Endodermal cell (in vitro differentiated cells): Measurements from ENCODE around the gene GGNBP2. TPM values are rescaled to one million over a fixed set of nuclear protein-coding genes. Genes with fewer than 3 reads are reported as not detected.

Experiments
- DNase-seq: peaks from one replicate; pipeline ENCODE4 v3.0.0-alpha.2; 2017
- H3K27ac ChIP-seq: 2 replicates; pipeline ENCODE4 v1.5.1; 2013; ENCODE audit warnings: mild to moderate bottlenecking, low read depth, low read length, moderate library complexity
- H3K27me3 ChIP-seq: 2 replicates; pipeline ENCODE4 v1.6.1; 2013; ENCODE audit warnings: mild to moderate bottlenecking, low read length, moderate library complexity; ENCODE audit not compliant: insufficient read depth, control insufficient read depth, poor library complexity, severe bottlenecking
- H3K36me3 ChIP-seq: 2 replicates; pipeline ENCODE4 v1.7.0; 2013; ENCODE audit warnings: mild to moderate bottlenecking, low read length, moderate library complexity; ENCODE audit not compliant: control insufficient read depth, insufficient read depth
- H3K4me1 ChIP-seq: one replicate; pipeline ENCODE4 v1.7.0; 2013; ENCODE audit warnings: low read length; ENCODE audit not compliant: control insufficient read depth, insufficient read depth
- H3K4me3 ChIP-seq: 2 replicates; pipeline ENCODE4 v1.5.1; 2013; ENCODE audit warnings: mild to moderate bottlenecking, low read length, moderate library complexity
- H3K9ac ChIP-seq: 2 replicates; pipeline ENCODE4 v1.6.1; 2013; ENCODE audit warnings: mild to moderate bottlenecking, low read length, moderate library complexity; ENCODE audit not compliant: poor library complexity, severe bottlenecking; ENCODE audit errors: extremely low read depth
- H3K9me3 ChIP-seq: 2 replicates; pipeline ENCODE4 v1.6.1; 2013; ENCODE audit warnings: mild to moderate bottlenecking, low read length, moderate library complexity; ENCODE audit not compliant: control insufficient read depth
- H3K27ac Mint-ChIP-seq: 2 replicates; pipeline ENCODE4 v1.8.0; 2020; ENCODE audit warnings: mixed read lengths
- H3K27me3 Mint-ChIP-seq: 2 replicates; pipeline ENCODE4 v1.8.0; 2021; ENCODE audit warnings: mild to moderate bottlenecking, mixed read lengths; ENCODE audit not compliant: insufficient read depth
- H3K36me3 Mint-ChIP-seq: 2 replicates; pipeline ENCODE4 v1.8.0; 2020; ENCODE audit warnings: low read depth, mixed read lengths
- H3K4me1 Mint-ChIP-seq: 2 replicates; pipeline ENCODE4 v1.8.0; 2020; ENCODE audit warnings: mixed read lengths
- H3K4me3 Mint-ChIP-seq: 2 replicates; pipeline ENCODE4 v1.8.0; 2020; ENCODE audit warnings: mild to moderate bottlenecking, moderate library complexity, mixed read lengths
- H3K9me3 Mint-ChIP-seq: 2 replicates; pipeline ENCODE4 v1.8.0; 2020; ENCODE audit warnings: mild to moderate bottlenecking, mixed read lengths
- CTCF ChIP-seq: fragments of 200-600 bp; sonication (generic); conservative IDR thresholded peaks from 2 replicates; pipeline ENCODE4 v1.5.0; 2021; ENCODE audit warnings: antibody characterized with exemption, mild to moderate bottlenecking
- whole genome bisulfite sequencing, 2 experiments: methylation state at CpG; one replicate each; pipeline versions ENCODE4 v1.1.5 to v1.1.7; 2013; ENCODE audit warnings: missing lambda C conversion rate in 2 of 2, mixed read lengths in 1 of 2; ENCODE audit not compliant: insufficient coverage in 1 of 2, insufficient read length in 1 of 2; 5-methylcytosine and 5-hydroxymethylcytosine counted together
- total RNA-seq, 2 donors: library from RNA; stranded (reverse); fragmentation: NEBNext Ultra II Directional in 1 of 2; extraction: Animal tissue kit (Norgen Biotek cat#: 25700) in 1 of 2; gene quantifications; 2 replicates in 1 of 2; 3 replicates in 1 of 2; pipeline ENCODE4 v1.2.1, GENCODE V29; 2021

Gene GGNBP2
- total RNA-seq, 2 donors from 2014 or later: 56.8 to 61.6 TPM

DNA sequence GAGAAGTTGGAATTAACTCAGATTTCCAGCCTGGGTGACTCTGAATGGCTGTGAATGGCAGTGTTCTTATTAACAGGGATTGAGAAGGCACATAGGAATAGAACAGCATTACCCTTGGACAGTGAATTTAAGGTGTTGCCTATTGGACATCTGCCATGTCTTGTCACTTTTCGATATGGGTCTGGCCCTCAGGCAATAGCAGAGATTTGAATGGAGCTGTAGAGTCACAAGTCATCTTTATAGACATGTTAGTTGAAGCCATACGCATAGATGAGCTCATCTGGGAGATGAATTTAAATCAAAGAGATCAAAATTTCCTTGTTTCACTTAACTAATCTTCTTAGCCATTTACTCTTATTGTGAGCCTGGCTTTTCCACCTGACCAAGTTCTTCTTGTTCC lies 32.1 kb downstream of the GGNBP2 start:
- whole genome bisulfite sequencing, 2 experiments: 97 to 100% methylated on average over 2 of the region's 2 CpGs
- no peaks in the 10 kb centered on the region for H3K27me3 Mint-ChIP-seq
- H3K27me3 ChIP-seq: no peaks in the 10 kb centered on the region

DNA sequence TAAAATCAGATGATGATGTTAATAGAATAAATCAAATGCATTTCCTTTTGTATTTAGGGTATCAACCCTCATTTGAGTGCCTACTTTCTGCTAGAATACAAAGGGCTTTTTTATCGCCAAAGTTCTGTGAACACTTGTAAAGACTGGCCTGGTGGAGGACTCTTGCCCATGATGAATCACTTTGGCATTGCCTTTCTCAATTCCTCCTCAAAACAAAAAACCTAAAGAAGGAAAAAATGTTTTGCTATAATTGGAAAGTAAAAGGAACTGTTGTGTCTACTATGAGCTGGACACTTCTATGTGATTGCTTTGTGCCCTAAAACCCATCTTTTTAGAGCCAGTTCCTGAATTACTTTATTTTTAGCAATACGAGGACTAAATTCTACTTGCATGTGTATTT lies 34.0 kb downstream of the GGNBP2 start:
- Mint-ChIP-seq H3K9me3 (no peaks in the 10 kb centered on the region), H3K4me3 (no peak overlapping the region), H3K4me1 (no peaks in the 10 kb centered on the region), H3K27ac (no peak overlapping the region), H3K36me3 (peaks cover 54% of the 10 kb centered on the region), H3K27me3 (no peaks in the 10 kb centered on the region)
- WGBS, 2 experiments: 98 to 100% methylated on average over 1 to 2 of the region's 2 CpGs
- no peak for DNase-seq
- no peaks in the 10 kb centered on the region for H3K9me3 ChIP-seq
- H3K27ac ChIP-seq: no peak overlapping the region
- H3K4me3 ChIP-seq: no peak overlapping the region
- TF ChIP-seq CTCF: no peak
- no peak overlapping the region for H3K9ac ChIP-seq
- peaks cover 69% of the 10 kb centered on the region for H3K36me3 ChIP-seq
- no peaks in the 10 kb centered on the region for H3K27me3 ChIP-seq
- H3K4me1 ChIP-seq: no peaks in the 10 kb centered on the region

More for the DNA sequence above, 32.1 kb downstream of the GGNBP2 start:
- H3K4me1 Mint-ChIP-seq: no peaks in the 10 kb centered on the region
- no peak overlapping the region for H3K4me3 Mint-ChIP-seq
- no peak overlapping the region for H3K9ac ChIP-seq
- TF ChIP-seq CTCF: no peak
- H3K27ac Mint-ChIP-seq: no peak overlapping the region
- peaks cover 56% of the 10 kb centered on the region for H3K36me3 Mint-ChIP-seq
- H3K27ac ChIP-seq: no peak overlapping the region
- H3K4me3 ChIP-seq: no peak overlapping the region
- peaks cover 74% of the 10 kb centered on the region for H3K36me3 ChIP-seq
- no peaks in the 10 kb centered on the region for H3K9me3 Mint-ChIP-seq
- DNase-seq: no peak
- H3K4me1 ChIP-seq: no peaks in the 10 kb centered on the region
- no peaks in the 10 kb centered on the region for H3K9me3 ChIP-seq

DNA sequence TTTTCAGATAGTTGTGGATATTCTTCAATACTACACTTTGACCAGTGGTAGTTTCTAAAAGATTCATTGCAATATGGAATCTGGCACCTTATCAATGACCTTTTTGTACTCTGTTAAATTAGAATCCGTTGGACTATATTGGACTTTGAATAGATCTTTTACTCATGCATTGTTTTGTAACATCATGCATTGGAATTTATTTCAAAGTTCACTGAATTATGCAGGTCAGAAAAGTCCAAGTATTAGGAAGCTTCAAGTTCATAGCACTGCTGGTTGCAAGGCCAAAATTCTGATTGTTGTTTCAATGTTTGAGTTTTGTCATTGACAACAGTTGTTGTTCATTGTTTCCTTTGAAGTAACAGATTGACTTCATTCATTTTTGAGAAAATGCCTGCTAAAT lies 39.1 kb downstream of the GGNBP2 start:
- H3K27ac Mint-ChIP-seq: no peak overlapping the region
- Histone ChIP-seq H3K9ac (no peak overlapping the region), H3K27ac (no peak overlapping the region), H3K36me3 (peaks cover 85% of the 10 kb centered on the region), H3K4me1 (no peaks in the 10 kb centered on the region), H3K4me3 (no peak overlapping the region), H3K27me3 (no peaks in the 10 kb centered on the region), H3K9me3 (no peaks in the 10 kb centered on the region)
- no peaks in the 10 kb centered on the region for H3K4me1 Mint-ChIP-seq
- no peaks in the 10 kb centered on the region for H3K27me3 Mint-ChIP-seq
- no peak overlapping the region for H3K4me3 Mint-ChIP-seq
- DNase-seq: no peak
- peaks cover 69% of the 10 kb centered on the region for H3K36me3 Mint-ChIP-seq
- WGBS, 2 experiments: 91 to 100% methylated on average over 1 of the region's 1 CpG
- H3K9me3 Mint-ChIP-seq: no peaks in the 10 kb centered on the region
- no peak for TF ChIP-seq CTCF
